OCI-LY7 (cell line): ENCODE results near the gene CDKN2AIPNL. TPM values are rescaled to one million over a fixed set of nuclear protein-coding genes. Genes with fewer than 3 reads are reported as not detected.

Experiments used
- BruUV-seq: library from RNA; stranded (reverse); fragments of 400-500 nt; replicated peaks from 2 replicates; lab custom pipeline; 2021; lab: Mats Ljungman, UMichigan
- CTCF ChIA-PET: fragments of 300-600 bp; sonication (Branson Sonifier 250); formaldehyde crosslinking; loops from one replicate; lab custom pipeline; 2022; ENCODE audit warnings: antibody characterized with exemption; ENCODE audit not compliant: unreplicated experiment; lab: Charles Lee
- POLR2A ChIA-PET: fragments of 300-600 bp; sonication (Branson Sonifier 250); formaldehyde crosslinking; loops from one replicate; lab custom pipeline; 2022; ENCODE audit warnings: antibody characterized with exemption; lab: Charles Lee
- DNase-seq: peaks from one replicate; pipeline ENCODE4 v3.0.0-alpha.2; 2015; ENCODE audit warnings: low spot score
- H2AFZ ChIP-seq: fragments of 200-600 bp; sonication (generic), shearing (Covaris generic); 2 replicates; pipeline ENCODE4 v1.6.1; 2014; ENCODE audit warnings: mild to moderate bottlenecking, antibody characterized with exemption, low read length, moderate library complexity
- H3K27ac ChIP-seq: fragments of 200-600 bp; sonication (generic); 2 replicates; pipeline ENCODE4 v1.5.1; 2014; ENCODE audit warnings: mixed run types, low read depth, mild to moderate bottlenecking, moderate library complexity, low read length, inconsistent platforms; ENCODE audit not compliant: poor library complexity, severe bottlenecking
- H3K36me3 ChIP-seq: fragments of 200-600 bp; sonication (generic); 2 replicates; pipeline ENCODE4 v1.6.1; 2014; ENCODE audit warnings: mild to moderate bottlenecking, antibody characterized with exemption, low read length, moderate library complexity, mixed read lengths; ENCODE audit not compliant: insufficient read depth
- H3K4me1 ChIP-seq: fragments of 200-600 bp; sonication (generic); 2 replicates; pipeline ENCODE4 v1.5.1; 2014; ENCODE audit warnings: mild to moderate bottlenecking, low read length; ENCODE audit not compliant: insufficient read depth, poor library complexity, severe bottlenecking
- H3K4me2 ChIP-seq: fragments of 200-600 bp; sonication (generic); 2 replicates; pipeline ENCODE4 v1.6.1; 2014; ENCODE audit warnings: mild to moderate bottlenecking, low read length
- H3K4me3 ChIP-seq: fragments of 200-600 bp; sonication (generic); 2 replicates; pipeline ENCODE4 v1.5.1; 2014; ENCODE audit warnings: mild to moderate bottlenecking, low read depth, low read length; ENCODE audit not compliant: poor library complexity, severe bottlenecking
- H3K79me2 ChIP-seq: fragments of 200-600 bp; sonication (generic); 2 replicates; pipeline ENCODE4 v1.6.1; 2016; ENCODE audit warnings: low read depth, mild to moderate bottlenecking, low read length, moderate library complexity, mixed read lengths; ENCODE audit not compliant: insufficient read depth
- H3K9me2 ChIP-seq: fragments of 200-600 bp; sonication (generic); 2 replicates; pipeline ENCODE4 v1.6.1; 2016; ENCODE audit warnings: mild to moderate bottlenecking, low read length, mixed read lengths; ENCODE audit not compliant: insufficient read depth
- H3K9me3 ChIP-seq: fragments of 200-600 bp; sonication (generic); 2 replicates; pipeline ENCODE4 v1.6.1; 2014; ENCODE audit warnings: mild to moderate bottlenecking, mixed run types, low read length, mixed read lengths
- H4K20me1 ChIP-seq: fragments of 200-600 bp; sonication (generic); 2 replicates; pipeline ENCODE4 v1.6.1; 2014; ENCODE audit warnings: mild to moderate bottlenecking, antibody characterized with exemption, low read length, moderate library complexity, mixed read lengths; ENCODE audit not compliant: insufficient read depth
- CTCF ChIP-seq: fragments of 200-600 bp; sonication (generic); conservative IDR thresholded peaks from 2 replicates; pipeline ENCODE4 v1.5.1; 2014; ENCODE audit warnings: mild to moderate bottlenecking, antibody characterized with exemption, low read length, moderate library complexity, mixed read lengths
- EZH2phosphoT487 ChIP-seq: fragments of 200-600 bp; sonication (generic); IDR thresholded peaks from 2 replicates; pipeline ENCODE4 v1.6.1; 2018; ENCODE audit warnings: low read depth, borderline replicate concordance, mild to moderate bottlenecking, mixed run types, antibody characterized with exemption, low read length, moderate library complexity, mixed read lengths
- intact Hi-C: fragments of 100-400 bp; cut with micrococcal nuclease; formaldehyde crosslinking; loops from one replicate; pipeline ENCODE4 v1.10.0; 2022; ENCODE audit not compliant: unreplicated experiment
- total RNA-seq, 2 experiments: library from RNA; depleted of rRNA in 1 of 2; stranded (reverse); fragments of >200 nt in 1 of 2; shearing (Covaris generic) in 1 of 2; gene quantifications; 2 replicates each; pipeline ENCODE4 v1.2.3, GENCODE V29; 2014 to 2022

CDKN2AIPNL gene
- total RNA-seq, 2 experiments from 2014 or later: 45.7 to 47.8 TPM

GRCh38 chr5:134371834-134372340 is 39.8 kb downstream of the CDKN2AIPNL start:
- Histone ChIP-seq H3K4me2 (peak overlapping the region; percentile 91), H3K4me3 (peak overlapping the region; percentile 80), H3K36me3 (peaks cover 24% of the 10 kb centered on the region; the same call in 1 of the 2 replicates), H3K79me2 (peaks cover 37% of the 10 kb centered on the region), H3K9me2 (no peaks in the 10 kb centered on the region), H3K4me1 (peaks cover 23% of the 10 kb centered on the region), H4K20me1 (peaks cover 7% of the 10 kb centered on the region; the same call in 1 of the 2 replicates), H3K9me3 (no peaks in the 10 kb centered on the region), H3K27ac (peak overlapping the region; percentile 62), H2AFZ (peak overlapping the region; percentile 90; the same call in 1 of the 2 replicates)
- peak; percentile 47 for DNase-seq
- no TSS peak for BruUV-seq
- CTCF ChIA-PET: interaction anchor here (0.8 kb wide), 1 partner anchor 216 kb away, joined by 3 read pairs; no protein-coding TSS in a partner anchor
- POLR2A ChIA-PET: interaction anchor here (0.7 to 1.8 kb wide), 7 partner anchors 9 to 215 kb away, joined by 3 to 9 read pairs (median 4); partner anchors contain the start of genes PPP2CA and SKP1
- TF ChIP-seq CTCF: 0 out of 2 replicates have a peak, but pooled peaks have one; percentile 35
- TF ChIP-seq EZH2phosphoT487: no peak
- intact Hi-C loops: loop anchor here (1.0 to 5.0 kb wide), 6 partner anchors 145 to 365 kb away; partner anchors contain the start of genes CAMLG, PPP2CA, SAR1B and SKP1

- peak within 1 kb of the TSS; percentile 97 for H3K4me2 ChIP-seq
- ChIA-PET CTCF (interaction anchor here (0.6 kb wide), 1 partner anchor 11 kb away, joined by 3 read pairs; no protein-coding TSS in a partner anchor), POLR2A (interaction anchor here (0.6 to 1.8 kb wide), 12 partner anchors 8 to 311 kb away, joined by 3 to 9 read pairs (median 3); partner anchors contain the start of genes PPP2CA and SKP1)
- H4K20me1 ChIP-seq: peaks cover 7% of the 10 kb centered on the region; the same call in 1 of the 2 replicates
- no peaks in the 10 kb centered on the region for H3K9me2 ChIP-seq
- intact Hi-C loops: loop anchor here (1.0 to 5.0 kb wide), 6 partner anchors 144 to 366 kb away; partner anchors contain the start of genes CAMLG, PPP2CA, SAR1B and SKP1
- TF ChIP-seq EZH2phosphoT487: no peak
- TF ChIP-seq CTCF: no peak
- peaks cover 25% of the 10 kb centered on the region for H3K4me1 ChIP-seq
- peak within 1 kb of the TSS; percentile 62 for H3K27ac ChIP-seq
- H3K9me3 ChIP-seq: no peaks in the 10 kb centered on the region
- peaks cover 18% of the 10 kb centered on the region; the same call in 1 of the 2 replicates for H3K36me3 ChIP-seq
- peak within 1 kb of the TSS; percentile 90 for H2AFZ ChIP-seq
- peak within 1 kb of the TSS; percentile 80 for H3K4me3 ChIP-seq
- H3K79me2 ChIP-seq: peaks cover 43% of the 10 kb centered on the region
- DNase-seq: peak; percentile 100
- no TSS peak for BruUV-seq
Measured at GRCh38 chr5:134370871-134371833, 40.5 kb downstream of the CDKN2AIPNL start, which contains the start of gene UBE2B. Gene UBE2B (plus strand): TSS chr5:134371569. CDS start chr5:134371596, 27 bp downstream.
